Right atrium auricular region (tissue), 2 donors: Measurements from ENCODE around the gene JUND. TPM values are rescaled to one million over a fixed set of nuclear protein-coding genes. Genes with fewer than 3 reads are reported as not detected.

Experiments
- DNase-seq: peaks from one replicate; pipeline ENCODE4 v3.0.0-alpha.2; 2019; ENCODE audit warnings: low spot score
- H3K27ac ChIP-seq, 2 donors: fragments of 200-600 bp; sonication (generic); 1 replicate in 1 of 2; 2 replicates in 1 of 2; pipeline ENCODE4 v1.5.1; 2016 to 2019
- H3K27me3 ChIP-seq, 2 donors: fragments of 200-600 bp; sonication (generic); one replicate each; pipeline versions ENCODE4 v1.5.1 to v1.6.0; 2017 to 2019
- H3K36me3 ChIP-seq: fragments of 200-600 bp; sonication (generic); one replicate; pipeline ENCODE4 v1.5.1; 2016
- H3K4me1 ChIP-seq, 2 donors: fragments of 200-600 bp; sonication (generic); one replicate each; pipeline versions ENCODE4 v1.5.1 to v1.6.0; 2017 to 2019
- H3K4me3 ChIP-seq, 2 donors: fragments of 200-600 bp; sonication (generic); 1 replicate in 1 of 2; 2 replicates in 1 of 2; pipeline ENCODE4 v1.5.1; 2017 to 2019; ENCODE audit warnings: mild to moderate bottlenecking in 1 of 2, moderate library complexity in 1 of 2
- H3K9me3 ChIP-seq, 2 donors: fragments of 200-600 bp; sonication (generic); one replicate each; pipeline ENCODE4 v1.5.1; 2019
- CTCF ChIP-seq, 2 donors: fragments of 200-600 bp; sonication (generic); IDR thresholded peaks; one replicate each; pipeline ENCODE4 v1.5.1; 2019; ENCODE audit warnings: antibody characterized with exemption in 2 of 2
- total RNA-seq, 2 donors: library from RNA; depleted of rRNA; stranded (reverse); fragments of >200 nt; gene quantifications; one replicate each; pipeline ENCODE4 v1.1.0, GENCODE V29; 2016

The JUND gene
- total RNA-seq, 2 donors from 2014 or later = 240 to 420 TPM

- H3K4me1 ChIP-seq = peaks cover 0 to 33% of the 10 kb centered on the region in 2 donors
- no peaks in the 10 kb centered on the region for H3K9me3 ChIP-seq
- H3K27ac ChIP-seq = peak overlapping the region; percentile 99 to 100
- DNase-seq = no peak
- peak in 1 of 2 donors; percentile 27 for TF ChIP-seq CTCF (IDR thresholded peaks at IDR 0.05)
- peak overlapping the region; percentile 61 to 69 for H3K4me3 ChIP-seq
- H3K36me3 ChIP-seq = no peaks in the 10 kb centered on the region
- no peaks in the 10 kb centered on the region for H3K27me3 ChIP-seq
These were observed 9.7 kb upstream of the JUND start for GRCh38 chr19:18291019-18291524.

- Histone ChIP-seq H3K9me3 (no peaks in the 10 kb centered on the region), H3K27ac (peak overlapping the region; percentile 99 to 100), H3K4me1 (peaks cover 0 to 33% of the 10 kb centered on the region in 2 donors), H3K4me3 (no peak overlapping the region), H3K27me3 (no peaks in the 10 kb centered on the region), H3K36me3 (no peaks in the 10 kb centered on the region)
- no peak for DNase-seq
- TF ChIP-seq CTCF (IDR thresholded peaks at IDR 0.05) = no peak
These were observed 9.0 kb upstream of the JUND start for GRCh38 chr19:18290302-18291018.

GRCh38 chr19:18289471-18290301 lies 8.3 kb upstream of the JUND start:
- no peaks in the 10 kb centered on the region for H3K27me3 ChIP-seq
- DNase-seq = no peak
- no peaks in the 10 kb centered on the region for H3K9me3 ChIP-seq
- TF ChIP-seq CTCF (IDR thresholded peaks at IDR 0.05) = no peak
- H3K4me1 ChIP-seq = peaks cover 0 to 38% of the 10 kb centered on the region in 2 donors
- H3K4me3 ChIP-seq = no peak overlapping the region
- no peaks in the 10 kb centered on the region for H3K36me3 ChIP-seq
- peak overlapping the region; percentile 99 to 100 for H3K27ac ChIP-seq

GRCh38 chr19:18287836-18288772 lies 6.7 kb upstream of the JUND start:
- no peak for DNase-seq
- no peaks in the 10 kb centered on the region for H3K36me3 ChIP-seq
- TF ChIP-seq CTCF (IDR thresholded peaks at IDR 0.05) = no peak
- H3K9me3 ChIP-seq = no peaks in the 10 kb centered on the region
- H3K27me3 ChIP-seq = no peaks in the 10 kb centered on the region
- peak overlapping the region; percentile 35 to 52 for H3K27ac ChIP-seq
- no peak overlapping the region for H3K4me3 ChIP-seq
- H3K4me1 ChIP-seq = peaks cover 0 to 31% of the 10 kb centered on the region in 2 donors

GRCh38 chr19:18286973-18287635 lies 5.7 kb upstream of the JUND start:
- peak overlapping the region; percentile 35 to 73 for H3K27ac ChIP-seq
- H3K36me3 ChIP-seq = no peaks in the 10 kb centered on the region
- no peaks in the 10 kb centered on the region for H3K27me3 ChIP-seq
- peaks cover 0 to 35% of the 10 kb centered on the region in 2 donors for H3K4me1 ChIP-seq
- no peak for DNase-seq
- no peaks in the 10 kb centered on the region for H3K9me3 ChIP-seq
- TF ChIP-seq CTCF (IDR thresholded peaks at IDR 0.05) = no peak
- no peak overlapping the region for H3K4me3 ChIP-seq
